HepG2 (cell line): ENCODE data around the gene DUSP16. TPM values are rescaled to one million over a fixed set of nuclear protein-coding genes. Genes with fewer than 3 reads are reported as not detected.

ENCODE experiments used
- FOXO1 ChIP-seq: sonication (generic); formaldehyde crosslinking; IDR thresholded peaks from 2 replicates; pipeline ENCODE4 v1.4.0; 2020; ENCODE audit warnings: missing genetic modification reagents
- FOXP4 ChIP-seq: sonication (generic); formaldehyde crosslinking; IDR thresholded peaks from 2 replicates; pipeline ENCODE4 v1.4.0; 2020; ENCODE audit warnings: missing genetic modification reagents
- GFI1 ChIP-seq: sonication (generic); formaldehyde crosslinking; IDR thresholded peaks from 2 replicates; pipeline ENCODE4 v1.5.0; 2020; ENCODE audit warnings: missing genetic modification reagents, mild to moderate bottlenecking, borderline replicate concordance
- HDAC1 ChIP-seq: sonication (generic); formaldehyde crosslinking; IDR thresholded peaks from 2 replicates; pipeline ENCODE4 v1.5.1; 2020; ENCODE audit warnings: mild to moderate bottlenecking, missing genetic modification reagents
- MEIS2 ChIP-seq: sonication (generic); formaldehyde crosslinking; IDR thresholded peaks from 2 replicates; pipeline ENCODE4 v1.9.0; 2021; ENCODE audit warnings: mild to moderate bottlenecking, missing genetic modification reagents
- MTF1 ChIP-seq: sonication (generic); formaldehyde crosslinking; IDR thresholded peaks from 2 replicates; pipeline ENCODE4 v1.5.0; 2020; ENCODE audit warnings: missing genetic modification reagents
- NKX3-1 ChIP-seq: sonication (generic); formaldehyde crosslinking; IDR thresholded peaks from 2 replicates; pipeline ENCODE4 v1.5.0; 2020; ENCODE audit warnings: missing genetic modification reagents
- PPARG ChIP-seq: conservative IDR thresholded peaks from 2 replicates; pipeline ENCODE4 v1.6.1; 2016; ENCODE audit warnings: missing biosample characterization, missing genetic modification reagents
- RFX5 ChIP-seq: IDR thresholded peaks from 2 replicates; pipeline ENCODE4 v1.6.1; 2011; ENCODE audit warnings: low read depth, low read length, improper control_type of control experiment
- SKI ChIP-seq: fragments of 450-650 bp; IDR thresholded peaks from one replicate; pipeline ENCODE4 v1.6.1; 2018; ENCODE audit warnings: mild to moderate bottlenecking; ENCODE audit not compliant: partially characterized antibody
- SMARCE1 ChIP-seq: fragments of 450-650 bp; IDR thresholded peaks from 2 replicates; pipeline ENCODE4 v1.6.1; 2017; ENCODE audit warnings: borderline replicate concordance
- SPEN ChIP-seq: sonication (generic); formaldehyde crosslinking; IDR thresholded peaks from 2 replicates; pipeline ENCODE4 v1.5.1; 2020; ENCODE audit warnings: low read depth, mild to moderate bottlenecking, missing genetic modification reagents
- SYNCRIP ChIP-seq: fragments of 200-400 bp; formaldehyde crosslinking; IDR thresholded peaks from 2 replicates; pipeline ENCODE4 v1.6.1; 2018; ENCODE audit warnings: mild to moderate bottlenecking, low read depth, low read length; ENCODE audit not compliant: insufficient read depth
- TBX2 ChIP-seq: sonication (generic); formaldehyde crosslinking; IDR thresholded peaks from 2 replicates; pipeline ENCODE4 v1.5.0; 2020; ENCODE audit warnings: missing genetic modification reagents, mild to moderate bottlenecking, borderline replicate concordance
- TCF12 ChIP-seq, 2 experiments: fragments of 450-650 bp in 1 of 2; sonication (generic) in 1 of 2; formaldehyde crosslinking in 1 of 2; IDR thresholded peaks; 2 replicates each; pipeline versions ENCODE4 v1.6.1 to v1.8.0; 2017 to 2022; ENCODE audit warnings: antibody characterized with exemption in 1 of 2, mild to moderate bottlenecking in 1 of 2, missing genetic modification reagents in 1 of 2, moderate library complexity in 1 of 2
- ZBTB7A ChIP-seq: sonication (generic); formaldehyde crosslinking; IDR thresholded peaks from 2 replicates; pipeline ENCODE4 v1.8.0; 2022; ENCODE audit warnings: mild to moderate bottlenecking, missing genetic modification reagents
- ZKSCAN8 ChIP-seq: IDR thresholded peaks from 2 replicates; pipeline ENCODE4 v1.6.1; 2016; ENCODE audit warnings: borderline replicate concordance, missing genetic modification reagents, missing compliant biosample characterization
- ZNF205 ChIP-seq: IDR thresholded peaks from 2 replicates; pipeline ENCODE4 v1.6.1; 2018; ENCODE audit warnings: missing biosample characterization, missing genetic modification reagents
- ZNF496 ChIP-seq: sonication (generic); formaldehyde crosslinking; IDR thresholded peaks from 2 replicates; pipeline ENCODE4 v1.8.1; 2023; ENCODE audit warnings: mild to moderate bottlenecking, moderate library complexity, missing genetic modification reagents; ENCODE audit not compliant: insufficient replicate concordance
- ZNF549 ChIP-seq: sonication (generic); formaldehyde crosslinking; IDR thresholded peaks from 2 replicates; pipeline ENCODE4 v1.5.0; 2020; ENCODE audit warnings: missing genetic modification reagents
- polyA plus RNA-seq, 8 experiments: library from polyadenylated mRNA; depleted of rRNA in 3 of 8; stranded (reverse) in 7 of 8; unstranded in 1 of 8; fragments of >200 nt; fragmentation: Illumina TruSeq in 4 of 8; extraction: Trizol in 4 of 8; gene quantifications; 2 replicates each; pipeline versions ENCODE4 v1.2.1 to v1.2.3, GENCODE V29; 2011 to 2016; ENCODE audit warnings: low read depth in 4 of 8, missing spikeins in 1 of 8, mixed read lengths in 1 of 8; ENCODE audit not compliant: insufficient read depth in 1 of 8
- total RNA-seq, 5 experiments: library from RNA; depleted of rRNA; stranded (reverse); fragments of >200 nt; fragmentation: Illumina TruSeq; extraction: Trizol; gene quantifications; 2 replicates each; pipeline ENCODE4 v1.2.3, GENCODE V29; 2016; ENCODE audit warnings: low read depth in 1 of 5
- TF ChIP-seq, protein P1 (sequence below): sonication (generic); formaldehyde crosslinking; IDR thresholded peaks from 2 replicates; pipeline ENCODE4 v1.5.1; 2020; ENCODE audit warnings: missing genetic modification reagents, mild to moderate bottlenecking, borderline replicate concordance
- TF ChIP-seq, protein P2 (sequence below): sonication (generic); formaldehyde crosslinking; IDR thresholded peaks from 2 replicates; pipeline ENCODE4 v1.4.0; 2020; ENCODE audit warnings: mild to moderate bottlenecking, missing genetic modification reagents

Gene DUSP16
- total and polyA plus RNA-seq, 2 of the 13 experiments (the other 11 are each of a cell fraction or from before 2014, with no cell fraction given): 45.7 to 46.6 TPM

DNA sequence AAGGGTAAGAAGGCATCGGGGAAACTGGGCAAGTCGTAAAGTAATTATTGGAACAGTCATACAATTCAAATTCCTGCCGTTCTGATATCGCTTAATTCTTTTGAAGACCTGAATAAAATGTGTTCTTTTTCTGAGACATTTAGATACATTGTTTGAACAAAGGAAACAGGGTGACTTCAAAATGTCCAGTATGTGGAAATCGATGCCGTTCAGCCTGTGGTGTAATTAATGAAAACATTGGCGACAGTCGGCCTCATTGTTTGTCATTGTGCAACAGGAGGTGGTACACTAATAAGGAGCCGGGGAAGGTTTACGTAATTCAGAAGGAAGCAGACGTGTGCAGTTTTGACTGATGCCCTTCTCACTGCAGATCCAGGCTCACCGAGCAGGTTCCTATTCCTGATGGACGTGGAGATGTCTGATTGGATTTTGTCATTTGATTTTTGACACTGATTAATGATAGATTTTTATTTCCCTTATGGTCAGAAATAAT is 113.1 kb downstream of the DUSP16 start (continued):
- TF ChIP-seq TCF12 (IDR thresholded peaks at IDR 0.05) (no peak), TCF12 (CRISPR knock-in tag; IDR thresholded peaks at IDR 0.05) (0 out of 2 replicates have a peak, but pooled peaks have one; percentile 52), MTF1 (peak; percentile 68; the same call in 1 of the 2 replicates), RFX5 (no peak), SMARCE1 (no peak), ZNF205 (CRISPR knock-in tag) (peak; percentile 88), ZBTB7A (CRISPR knock-in tag) (0 out of 2 replicates have a peak, but pooled peaks have one; percentile 27), NKX3-1 (peak; percentile 60; the same call in 1 of the 2 replicates), SYNCRIP (no peak), PPARG (CRISPR knock-in tag) (peak; percentile 80; the same call in 1 of the 2 replicates), SPEN (peak; percentile 57; the same call in 1 of the 2 replicates), ZNF549 (no peak), TBX2 (peak; percentile 97), FOXO1 (CRISPR knock-in tag) (peak; percentile 94), MEIS2 (CRISPR knock-in tag) (peak; percentile 89; the same call in 1 of the 2 replicates), ZKSCAN8 (CRISPR knock-in tag) (peak; percentile 85; the same call in 1 of the 2 replicates), FOXP4 (CRISPR knock-in tag) (peak; percentile 98), GFI1 (CRISPR knock-in tag) (peak; percentile 66), HDAC1 (CRISPR knock-in tag) (peak; percentile 84), ZNF496 (CRISPR knock-in tag) (no peak), SKI (peak; percentile 84)
- TF ChIP-seq, protein P1, sequence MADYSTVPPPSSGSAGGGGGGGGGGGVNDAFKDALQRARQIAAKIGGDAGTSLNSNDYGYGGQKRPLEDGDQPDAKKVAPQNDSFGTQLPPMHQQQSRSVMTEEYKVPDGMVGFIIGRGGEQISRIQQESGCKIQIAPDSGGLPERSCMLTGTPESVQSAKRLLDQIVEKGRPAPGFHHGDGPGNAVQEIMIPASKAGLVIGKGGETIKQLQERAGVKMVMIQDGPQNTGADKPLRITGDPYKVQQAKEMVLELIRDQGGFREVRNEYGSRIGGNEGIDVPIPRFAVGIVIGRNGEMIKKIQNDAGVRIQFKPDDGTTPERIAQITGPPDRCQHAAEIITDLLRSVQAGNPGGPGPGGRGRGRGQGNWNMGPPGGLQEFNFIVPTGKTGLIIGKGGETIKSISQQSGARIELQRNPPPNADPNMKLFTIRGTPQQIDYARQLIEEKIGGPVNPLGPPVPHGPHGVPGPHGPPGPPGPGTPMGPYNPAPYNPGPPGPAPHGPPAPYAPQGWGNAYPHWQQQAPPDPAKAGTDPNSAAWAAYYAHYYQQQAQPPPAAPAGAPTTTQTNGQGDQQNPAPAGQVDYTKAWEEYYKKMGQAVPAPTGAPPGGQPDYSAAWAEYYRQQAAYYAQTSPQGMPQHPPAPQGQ (CRISPR knock-in tag): 0 out of 2 replicates have a peak, but pooled peaks have one; percentile 17
- TF ChIP-seq, protein P2, sequence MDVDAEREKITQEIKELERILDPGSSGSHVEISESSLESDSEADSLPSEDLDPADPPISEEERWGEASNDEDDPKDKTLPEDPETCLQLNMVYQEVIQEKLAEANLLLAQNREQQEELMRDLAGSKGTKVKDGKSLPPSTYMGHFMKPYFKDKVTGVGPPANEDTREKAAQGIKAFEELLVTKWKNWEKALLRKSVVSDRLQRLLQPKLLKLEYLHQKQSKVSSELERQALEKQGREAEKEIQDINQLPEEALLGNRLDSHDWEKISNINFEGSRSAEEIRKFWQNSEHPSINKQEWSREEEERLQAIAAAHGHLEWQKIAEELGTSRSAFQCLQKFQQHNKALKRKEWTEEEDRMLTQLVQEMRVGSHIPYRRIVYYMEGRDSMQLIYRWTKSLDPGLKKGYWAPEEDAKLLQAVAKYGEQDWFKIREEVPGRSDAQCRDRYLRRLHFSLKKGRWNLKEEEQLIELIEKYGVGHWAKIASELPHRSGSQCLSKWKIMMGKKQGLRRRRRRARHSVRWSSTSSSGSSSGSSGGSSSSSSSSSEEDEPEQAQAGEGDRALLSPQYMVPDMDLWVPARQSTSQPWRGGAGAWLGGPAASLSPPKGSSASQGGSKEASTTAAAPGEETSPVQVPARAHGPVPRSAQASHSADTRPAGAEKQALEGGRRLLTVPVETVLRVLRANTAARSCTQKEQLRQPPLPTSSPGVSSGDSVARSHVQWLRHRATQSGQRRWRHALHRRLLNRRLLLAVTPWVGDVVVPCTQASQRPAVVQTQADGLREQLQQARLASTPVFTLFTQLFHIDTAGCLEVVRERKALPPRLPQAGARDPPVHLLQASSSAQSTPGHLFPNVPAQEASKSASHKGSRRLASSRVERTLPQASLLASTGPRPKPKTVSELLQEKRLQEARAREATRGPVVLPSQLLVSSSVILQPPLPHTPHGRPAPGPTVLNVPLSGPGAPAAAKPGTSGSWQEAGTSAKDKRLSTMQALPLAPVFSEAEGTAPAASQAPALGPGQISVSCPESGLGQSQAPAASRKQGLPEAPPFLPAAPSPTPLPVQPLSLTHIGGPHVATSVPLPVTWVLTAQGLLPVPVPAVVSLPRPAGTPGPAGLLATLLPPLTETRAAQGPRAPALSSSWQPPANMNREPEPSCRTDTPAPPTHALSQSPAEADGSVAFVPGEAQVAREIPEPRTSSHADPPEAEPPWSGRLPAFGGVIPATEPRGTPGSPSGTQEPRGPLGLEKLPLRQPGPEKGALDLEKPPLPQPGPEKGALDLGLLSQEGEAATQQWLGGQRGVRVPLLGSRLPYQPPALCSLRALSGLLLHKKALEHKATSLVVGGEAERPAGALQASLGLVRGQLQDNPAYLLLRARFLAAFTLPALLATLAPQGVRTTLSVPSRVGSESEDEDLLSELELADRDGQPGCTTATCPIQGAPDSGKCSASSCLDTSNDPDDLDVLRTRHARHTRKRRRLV: peak; percentile 34; the same call in 1 of the 2 replicates
